Activated naive CD8-positive, alpha-beta T cell treated with anti-CD3 and anti-CD28 coated beads, Interleukin-2, amount 50 U/mL, for 24 hours (primary cell): ENCODE measurements around the gene FAF2.
"Not testable (repeated sequence)": the region's sequence is repeated elsewhere in the genome, so short reads cannot be mapped to it uniquely, and the experiment has no call there.

Experiments
- ATAC-seq: fragments of 150-1000 bp; cut with Tn5 transposase; one replicate; pipeline ENCODE4 v1.10.0; 2021
- DNase-seq: peaks from one replicate; pipeline ENCODE4 v3.0.0; 2021
- H3K27ac Mint-ChIP-seq: one replicate; pipeline ENCODE4 v1.8.0; 2021; ENCODE audit warnings: mild to moderate bottlenecking, mixed read lengths
- H3K27me3 Mint-ChIP-seq: one replicate; pipeline ENCODE4 v1.8.0; 2021; ENCODE audit warnings: mixed read lengths
- H3K36me3 Mint-ChIP-seq: one replicate; pipeline ENCODE4 v1.8.0; 2021; ENCODE audit warnings: low read depth, mixed read lengths
- H3K4me1 Mint-ChIP-seq: one replicate; pipeline ENCODE4 v1.8.0; 2021; ENCODE audit warnings: mixed read lengths
- H3K4me3 Mint-ChIP-seq: one replicate; pipeline ENCODE4 v1.8.0; 2021; ENCODE audit warnings: mild to moderate bottlenecking, moderate library complexity, mixed read lengths
- H3K9me3 Mint-ChIP-seq: one replicate; pipeline ENCODE4 v1.8.0; 2021; ENCODE audit warnings: mixed read lengths

Gene FAF2

GRCh38 chr5:176541338-176542134, 93.4 kb downstream of the FAF2 start:
- ATAC-seq (no peak), DNase-seq (peak; percentile 68)
- no peaks in the 10 kb centered on the region for H3K36me3 Mint-ChIP-seq
- H3K27me3 Mint-ChIP-seq = no peaks in the 10 kb centered on the region
- peaks cover 59% of the 10 kb centered on the region for H3K4me1 Mint-ChIP-seq
- H3K4me3 Mint-ChIP-seq = peak overlapping the region; percentile 82
- H3K27ac Mint-ChIP-seq = peak overlapping the region; percentile 74
- no peaks in the 10 kb centered on the region for H3K9me3 Mint-ChIP-seq

GRCh38 chr5:176542135-176542595, 94.0 kb downstream of the FAF2 start:
- Mint-ChIP-seq H3K4me3 (peak overlapping the region; percentile 82), H3K4me1 (peaks cover 59% of the 10 kb centered on the region), H3K27me3 (no peaks in the 10 kb centered on the region), H3K27ac (peak overlapping the region; percentile 74), H3K9me3 (no peaks in the 10 kb centered on the region), H3K36me3 (no peaks in the 10 kb centered on the region)
- DNase-seq (peak; percentile 69), ATAC-seq (no peak)

- DNase-seq = no peak
- no peaks in the 10 kb centered on the region for H3K9me3 Mint-ChIP-seq
- peak overlapping the region; percentile 74 for H3K27ac Mint-ChIP-seq
- peak overlapping the region; percentile 82 for H3K4me3 Mint-ChIP-seq
- ATAC-seq = peak; percentile 30
- no peaks in the 10 kb centered on the region for H3K27me3 Mint-ChIP-seq
- H3K36me3 Mint-ChIP-seq = no peaks in the 10 kb centered on the region
- peaks cover 64% of the 10 kb centered on the region for H3K4me1 Mint-ChIP-seq
Observed at GRCh38 chr5:176542596-176543427, 94.6 kb downstream of the FAF2 start.

- Mint-ChIP-seq H3K4me1 (peaks cover 60% of the 10 kb centered on the region), H3K27me3 (no peaks in the 10 kb centered on the region), H3K27ac (peak overlapping the region; percentile 93), H3K36me3 (no peaks in the 10 kb centered on the region), H3K4me3 (peak overlapping the region; percentile 86), H3K9me3 (no peaks in the 10 kb centered on the region)
- DNase-seq (peak; percentile 77), ATAC-seq (peak; percentile 76)
Observed at GRCh38 chr5:176543428-176544182, 95.4 kb downstream of the FAF2 start.

GRCh38 chr5:176545388-176545736, 97.2 kb downstream of the FAF2 start:
- Mint-ChIP-seq H3K36me3 (no peaks in the 10 kb centered on the region), H3K4me3 (no peak overlapping the region), H3K9me3 (no peaks in the 10 kb centered on the region), H3K4me1 (peaks cover 55% of the 10 kb centered on the region), H3K27ac (no peak overlapping the region), H3K27me3 (no peaks in the 10 kb centered on the region)
- DNase-seq (no peak), ATAC-seq (no peak)

GRCh38 chr5:176545737-176546509, 97.7 kb downstream of the FAF2 start:
- Mint-ChIP-seq H3K27ac (no peak overlapping the region), H3K27me3 (no peaks in the 10 kb centered on the region), H3K9me3 (no peaks in the 10 kb centered on the region), H3K4me3 (no peak overlapping the region), H3K36me3 (no peaks in the 10 kb centered on the region), H3K4me1 (peaks cover 55% of the 10 kb centered on the region)
- ATAC-seq (no peak), DNase-seq (no peak)

GRCh38 chr5:176547802-176548201, 99.6 kb downstream of the FAF2 start:
- no peak overlapping the region for H3K27ac Mint-ChIP-seq
- peaks cover 44% of the 10 kb centered on the region for H3K4me1 Mint-ChIP-seq
- DNase-seq = no peak
- H3K4me3 Mint-ChIP-seq = no peak overlapping the region
- ATAC-seq = peak; percentile 44
- no peaks in the 10 kb centered on the region for H3K9me3 Mint-ChIP-seq
- H3K27me3 Mint-ChIP-seq = no peaks in the 10 kb centered on the region
- H3K36me3 Mint-ChIP-seq = no peaks in the 10 kb centered on the region

- no peaks in the 10 kb centered on the region for H3K36me3 Mint-ChIP-seq
- no peak for ATAC-seq
- DNase-seq = no peak
- peaks cover 53% of the 10 kb centered on the region for H3K4me1 Mint-ChIP-seq
- H3K9me3 Mint-ChIP-seq = no peaks in the 10 kb centered on the region
- no peak within 1 kb of the TSS for H3K27ac Mint-ChIP-seq
- H3K27me3 Mint-ChIP-seq = no peaks in the 10 kb centered on the region
- H3K4me3 Mint-ChIP-seq = no peak within 1 kb of the TSS
Observed at GRCh38 chr5:176548967-176549444, 100.8 kb downstream of the FAF2 start, which contains the start of gene CDHR2. Gene CDHR2, plus strand, starts transcription at chr5:176549342. Its CDS starts 16,011 bp downstream, at chr5:176565353.

GRCh38 chr5:176549871-176550270, 101.7 kb downstream of the FAF2 start:
- Mint-ChIP-seq H3K27ac (no peak overlapping the region), H3K27me3 (no peaks in the 10 kb centered on the region), H3K4me1 (peaks cover 51% of the 10 kb centered on the region), H3K36me3 (no peaks in the 10 kb centered on the region), H3K9me3 (no peaks in the 10 kb centered on the region), H3K4me3 (no peak overlapping the region)
- no peak for ATAC-seq
- no peak for DNase-seq

- no peaks in the 10 kb centered on the region for H3K36me3 Mint-ChIP-seq
- peaks cover 51% of the 10 kb centered on the region for H3K4me1 Mint-ChIP-seq
- H3K27ac Mint-ChIP-seq = peak overlapping the region; percentile 42
- H3K9me3 Mint-ChIP-seq = no peaks in the 10 kb centered on the region
- DNase-seq (no peak), ATAC-seq (no peak)
- peak overlapping the region; percentile 56 for H3K4me3 Mint-ChIP-seq
- no peaks in the 10 kb centered on the region for H3K27me3 Mint-ChIP-seq
Observed at GRCh38 chr5:176550275-176550831, 102.2 kb downstream of the FAF2 start.

- not testable (repeated sequence) for H3K27me3 Mint-ChIP-seq, H3K9me3 Mint-ChIP-seq, DNase-seq, ATAC-seq, H3K36me3 Mint-ChIP-seq, H3K27ac Mint-ChIP-seq
- Mint-ChIP-seq H3K4me1 (peaks cover 51% of the 10 kb centered on the region), H3K4me3 (peak overlapping the region; percentile 56)
Observed at GRCh38 chr5:176550937-176551336, 102.8 kb downstream of the FAF2 start.

- no peaks in the 10 kb centered on the region for H3K9me3 Mint-ChIP-seq
- no peak overlapping the region for H3K27ac Mint-ChIP-seq
- ATAC-seq (no peak), DNase-seq (no peak)
- H3K36me3 Mint-ChIP-seq = no peaks in the 10 kb centered on the region
- H3K4me1 Mint-ChIP-seq = peaks cover 52% of the 10 kb centered on the region
- no peak overlapping the region for H3K4me3 Mint-ChIP-seq
- no peaks in the 10 kb centered on the region for H3K27me3 Mint-ChIP-seq
Observed at GRCh38 chr5:176552332-176552869, 104.2 kb downstream of the FAF2 start.
